Measurements from ENCODE around the gene PPARG. TPM values are rescaled to one million over a fixed set of nuclear protein-coding genes. Genes with fewer than 3 reads are reported as not detected.

Gene PPARG
- total and polyA plus RNA-seq, 2 experiments from 2014 or later, result 0.15 to 0.42 TPM

GRCh38 chr3:12433823-12434222 is 145.0 kb downstream of the PPARG start (continued):
- no peak for TF ChIP-seq ZNF462 (CRISPR knock-in tag; IDR thresholded peaks at IDR 0.05)

GRCh38 chr3:12436514-12437220 is 147.8 kb downstream of the PPARG start:
- no peaks in the 10 kb centered on the region for H4K20me1 ChIP-seq (replicated peaks; ENCODE audit: insufficient read depth)
- no peak overlapping the region for H3K27ac ChIP-seq (ENCODE audit: low read depth)
- Mint-ChIP-seq H3K4me1 (peaks cover 5% of the 10 kb centered on the region), H3K9me3 (no peaks in the 10 kb centered on the region), H3K27ac (no peak overlapping the region), H3K36me3 (ENCODE audit: low read depth) (no peaks in the 10 kb centered on the region; the same call in 2 of the 3 replicates), H3K4me3 (no peak overlapping the region), H3K27me3 (ENCODE audit: insufficient read depth, low read depth, poor library complexity) (peaks cover 7% of the 10 kb centered on the region)
- H3F3A ChIP-seq (replicated peaks; ENCODE audit: low read depth), result no peaks in the 10 kb centered on the region
- H3K4me3 ChIP-seq, result no peak overlapping the region
- H3K4me1 ChIP-seq (ENCODE audit: insufficient read depth), result no peaks in the 10 kb centered on the region
- H3K79me2 ChIP-seq (replicated peaks; ENCODE audit: insufficient read depth), result no peaks in the 10 kb centered on the region
- H3K9me2 ChIP-seq (ENCODE audit: insufficient read depth), result no peaks in the 10 kb centered on the region
- H2AFZ ChIP-seq, result no peak overlapping the region
- H3K4me2 ChIP-seq, result no peak overlapping the region
- no peak for ATAC-seq
- no peaks in the 10 kb centered on the region for H3K36me3 ChIP-seq (ENCODE audit: insufficient read depth)
- DNase-seq (ENCODE audit: low spot score), result no peak
- H3K27me3 ChIP-seq (ENCODE audit: insufficient read depth), result no peaks in the 10 kb centered on the region
- TF ChIP-seq ZNF462 (CRISPR knock-in tag; IDR thresholded peaks at IDR 0.05) (no peak), ZNF114 (CRISPR knock-in tag; IDR thresholded peaks at IDR 0.05) (no peak), CREB1 (CRISPR knock-in tag; IDR thresholded peaks at IDR 0.05; ENCODE audit: low read depth) (no peak), EZH2phosphoT487 (IDR thresholded peaks at IDR 0.05; ENCODE audit: unreplicated experiment) (no peak), STAT1 (IDR thresholded peaks at IDR 0.05; ENCODE audit: unreplicated experiment) (no peak), NANOG (IDR thresholded peaks at IDR 0.05; ENCODE audit: borderline replicate concordance) (no peak), ZNF331 (CRISPR knock-in tag; IDR thresholded peaks at IDR 0.05; ENCODE audit: low read depth) (no peak), JUNB (IDR thresholded peaks at IDR 0.05; ENCODE audit: unreplicated experiment) (no peak), EZH2 (IDR thresholded peaks at IDR 0.05; ENCODE audit: low read depth, unreplicated experiment) (no peak)
